Measurements from ENCODE around the gene ADCY6.

DNA sequence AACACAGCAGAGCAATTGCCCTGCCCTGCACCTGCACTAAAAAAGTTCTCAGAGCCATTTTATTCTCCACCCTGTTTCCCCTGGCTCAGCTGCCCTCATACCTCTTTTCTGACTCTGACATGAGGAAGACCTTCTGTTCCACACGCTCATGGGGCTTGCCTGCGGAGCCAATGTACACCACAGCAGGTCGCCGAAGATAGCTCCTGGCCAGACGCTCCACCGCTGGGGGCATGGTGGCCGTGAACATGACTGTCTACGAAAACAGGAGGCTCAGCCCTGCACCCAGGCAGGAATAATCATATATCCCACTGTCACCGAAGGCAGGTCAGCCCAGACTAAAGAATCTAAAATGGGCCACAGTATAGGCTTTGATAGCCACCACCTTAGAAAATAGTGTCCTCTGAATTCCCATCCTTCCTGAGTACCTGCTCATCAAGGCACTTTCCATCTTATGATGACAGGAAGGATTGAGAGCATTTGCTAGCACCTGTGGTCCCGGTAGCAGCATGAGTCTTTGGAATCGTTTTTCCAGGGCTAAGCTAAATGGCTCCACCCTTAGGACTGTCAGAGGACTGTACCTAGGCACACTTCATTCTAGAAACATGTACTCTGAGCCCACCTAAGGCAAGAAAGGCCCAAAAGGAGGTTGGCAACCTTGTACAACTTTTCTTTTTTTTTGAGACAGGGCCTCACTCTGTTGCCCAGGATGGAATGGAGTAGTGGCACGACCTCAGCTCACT is 43.6 kb upstream of the ADCY6 start:
- no peak for TF ChIP-seq POLR2A (IDR thresholded peaks at IDR 0.05)
- TF ChIP-seq, protein P1, sequence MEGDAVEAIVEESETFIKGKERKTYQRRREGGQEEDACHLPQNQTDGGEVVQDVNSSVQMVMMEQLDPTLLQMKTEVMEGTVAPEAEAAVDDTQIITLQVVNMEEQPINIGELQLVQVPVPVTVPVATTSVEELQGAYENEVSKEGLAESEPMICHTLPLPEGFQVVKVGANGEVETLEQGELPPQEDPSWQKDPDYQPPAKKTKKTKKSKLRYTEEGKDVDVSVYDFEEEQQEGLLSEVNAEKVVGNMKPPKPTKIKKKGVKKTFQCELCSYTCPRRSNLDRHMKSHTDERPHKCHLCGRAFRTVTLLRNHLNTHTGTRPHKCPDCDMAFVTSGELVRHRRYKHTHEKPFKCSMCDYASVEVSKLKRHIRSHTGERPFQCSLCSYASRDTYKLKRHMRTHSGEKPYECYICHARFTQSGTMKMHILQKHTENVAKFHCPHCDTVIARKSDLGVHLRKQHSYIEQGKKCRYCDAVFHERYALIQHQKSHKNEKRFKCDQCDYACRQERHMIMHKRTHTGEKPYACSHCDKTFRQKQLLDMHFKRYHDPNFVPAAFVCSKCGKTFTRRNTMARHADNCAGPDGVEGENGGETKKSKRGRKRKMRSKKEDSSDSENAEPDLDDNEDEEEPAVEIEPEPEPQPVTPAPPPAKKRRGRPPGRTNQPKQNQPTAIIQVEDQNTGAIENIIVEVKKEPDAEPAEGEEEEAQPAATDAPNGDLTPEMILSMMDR (IDR thresholded peaks at IDR 0.05), result no peak

Data from heart left ventricle (tissue), 13 donors.